GM10248 (cell line): ENCODE results near the gene HMG20A.

ENCODE experiments used
- CTCF ChIA-PET: fragments of 300-600 bp; sonication (Branson Sonifier 250); formaldehyde crosslinking; extraction: SDS; loops from one replicate; lab custom pipeline; 2021; ENCODE audit warnings: antibody characterized with exemption; lab: Yijun Ruan, JAX
- POLR2A ChIA-PET: fragments of 350-650 bp; sonication (Branson Sonifier 250); formaldehyde crosslinking; extraction: SDS; loops from one replicate; lab custom pipeline; 2020; ENCODE audit warnings: antibody characterized with exemption; lab: Yijun Ruan, JAX
- DNase-seq: peaks from one replicate; pipeline ENCODE4 v3.0.0; 2012; ENCODE audit errors: extremely low spot score
- CTCF ChIP-seq: IDR thresholded peaks from 2 replicates; pipeline ENCODE4 v1.5.1; 2012; ENCODE audit warnings: mild to moderate bottlenecking, low read depth; ENCODE audit errors: extremely low read depth, missing control alignments, control extremely low read depth

Gene HMG20A

GRCh38 chr15:77457905-77458265 lies 37.2 kb downstream of the HMG20A start:
- POLR2A ChIA-PET = no interaction called here
- CTCF ChIA-PET = interaction anchor here (1.0 kb wide), 1 partner anchor 39 kb away, joined by 4 read pairs; no protein-coding TSS in a partner anchor
- TF ChIP-seq CTCF = no peak
- DNase-seq = no peak

- no peak for DNase-seq
- no peak for TF ChIP-seq CTCF
- ChIA-PET CTCF (interaction anchor here (0.9 to 1.8 kb wide), 3 partner anchors 20 to 84 kb away, joined by 3 to 5 read pairs (median 3); no protein-coding TSS in a partner anchor), POLR2A (no interaction called here)
These were observed 38.3 kb downstream of the HMG20A start for GRCh38 chr15:77459031-77459430.

- POLR2A ChIA-PET = no interaction called here
- no peak for TF ChIP-seq CTCF
- no peak for DNase-seq
- CTCF ChIA-PET = interaction anchor here (0.7 kb wide), 1 partner anchor 22 kb away, joined by 3 read pairs; no protein-coding TSS in a partner anchor
These were observed 40.8 kb downstream of the HMG20A start for GRCh38 chr15:77461486-77461885.

- ChIA-PET POLR2A (no interaction called here), CTCF (no interaction called here)
- TF ChIP-seq CTCF = no peak
- DNase-seq = no peak
These were observed 43.6 kb downstream of the HMG20A start for GRCh38 chr15:77464129-77464865.

GRCh38 chr15:77466521-77466920 lies 45.8 kb downstream of the HMG20A start:
- DNase-seq = no peak
- ChIA-PET CTCF (interaction anchor here (0.6 to 1.2 kb wide), 2 partner anchors 10 to 30 kb away, joined by 3 to 4 read pairs; no protein-coding TSS in a partner anchor), POLR2A (no interaction called here)
- no peak for TF ChIP-seq CTCF

- ChIA-PET CTCF (interaction anchor here (1.3 to 1.4 kb wide), 2 partner anchors 14 to 75 kb away, joined by 3 read pairs; no protein-coding TSS in a partner anchor), POLR2A (no interaction called here)
- TF ChIP-seq CTCF = no peak
- DNase-seq = no peak
These were observed 48.2 kb downstream of the HMG20A start for GRCh38 chr15:77468896-77469295.
